ENCODE measurements around the gene CSTF3. TPM values are rescaled to one million over a fixed set of nuclear protein-coding genes. Genes with fewer than 3 reads are reported as not detected.
A peak's percentile ranks its signal among the peaks of the same experiment; 100 is the strongest.
"Not testable (repeated sequence)": the region's sequence is repeated elsewhere in the genome, so short reads cannot be mapped to it uniquely, and the experiment has no call there.

The CSTF3 gene
- total RNA-seq, 1 donor from 2014 or later = 17.9 TPM

DNA sequence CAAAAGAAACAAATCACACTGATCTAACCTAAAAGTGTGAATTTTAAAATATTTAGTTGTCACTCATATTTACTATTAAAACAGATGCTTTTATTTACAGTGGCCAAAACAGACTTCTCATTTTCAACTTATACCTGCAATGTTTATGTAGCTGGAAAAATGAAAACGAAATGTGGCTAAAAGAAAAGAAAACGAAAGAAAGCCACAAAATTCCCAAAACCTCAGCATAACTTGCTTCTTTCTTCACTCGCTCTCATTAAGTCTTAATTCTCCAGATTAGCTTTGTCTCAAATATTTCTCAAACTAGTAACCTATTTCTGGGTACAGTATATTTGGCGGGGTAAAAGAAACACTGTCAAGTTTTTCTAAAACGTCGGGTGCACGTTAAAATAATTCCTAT, 693 bp downstream of the CSTF3 start:
- peak overlapping the region; percentile 100 for H3K27ac Mint-ChIP-seq (ENCODE audit: unreplicated experiment)
- DNase-seq (ENCODE audit: low spot score) = no peak
- no peaks in the 10 kb centered on the region for H3K9me3 Mint-ChIP-seq (ENCODE audit: low read depth)
- peaks cover 52% of the 10 kb centered on the region for H3K4me1 Mint-ChIP-seq (ENCODE audit: low read depth)
- peak overlapping the region; percentile 97 for H3K4me3 Mint-ChIP-seq (ENCODE audit: unreplicated experiment)
- TF ChIP-seq, protein P1, sequence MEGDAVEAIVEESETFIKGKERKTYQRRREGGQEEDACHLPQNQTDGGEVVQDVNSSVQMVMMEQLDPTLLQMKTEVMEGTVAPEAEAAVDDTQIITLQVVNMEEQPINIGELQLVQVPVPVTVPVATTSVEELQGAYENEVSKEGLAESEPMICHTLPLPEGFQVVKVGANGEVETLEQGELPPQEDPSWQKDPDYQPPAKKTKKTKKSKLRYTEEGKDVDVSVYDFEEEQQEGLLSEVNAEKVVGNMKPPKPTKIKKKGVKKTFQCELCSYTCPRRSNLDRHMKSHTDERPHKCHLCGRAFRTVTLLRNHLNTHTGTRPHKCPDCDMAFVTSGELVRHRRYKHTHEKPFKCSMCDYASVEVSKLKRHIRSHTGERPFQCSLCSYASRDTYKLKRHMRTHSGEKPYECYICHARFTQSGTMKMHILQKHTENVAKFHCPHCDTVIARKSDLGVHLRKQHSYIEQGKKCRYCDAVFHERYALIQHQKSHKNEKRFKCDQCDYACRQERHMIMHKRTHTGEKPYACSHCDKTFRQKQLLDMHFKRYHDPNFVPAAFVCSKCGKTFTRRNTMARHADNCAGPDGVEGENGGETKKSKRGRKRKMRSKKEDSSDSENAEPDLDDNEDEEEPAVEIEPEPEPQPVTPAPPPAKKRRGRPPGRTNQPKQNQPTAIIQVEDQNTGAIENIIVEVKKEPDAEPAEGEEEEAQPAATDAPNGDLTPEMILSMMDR (IDR thresholded peaks at IDR 0.05) = no peak
- no peaks in the 10 kb centered on the region for H3K27me3 Mint-ChIP-seq (ENCODE audit: low read depth)
- peaks cover 3% of the 10 kb centered on the region for H3K36me3 Mint-ChIP-seq (ENCODE audit: low read depth)

DNA sequence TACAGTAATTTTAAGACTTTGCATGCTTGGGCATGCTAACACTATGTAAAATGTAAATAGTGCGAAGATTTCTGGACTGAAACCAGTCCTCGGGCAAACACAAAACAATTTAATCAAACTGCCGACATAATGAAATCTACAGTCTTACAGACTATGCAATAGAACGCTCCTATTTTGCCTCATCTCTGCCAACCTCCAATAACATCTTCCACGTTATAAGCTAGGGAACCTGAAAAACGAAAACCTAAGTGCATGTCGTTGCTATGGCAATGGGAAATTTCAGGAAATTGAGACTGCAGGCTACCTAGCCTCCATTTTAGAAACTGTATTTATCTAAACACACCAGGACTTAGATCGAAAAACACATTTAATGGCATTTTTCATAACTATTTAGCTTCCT, 1.1 kb downstream of the CSTF3 start:
- Mint-ChIP-seq H3K36me3 (ENCODE audit: low read depth) (peaks cover 3% of the 10 kb centered on the region), H3K27ac (ENCODE audit: unreplicated experiment) (peak overlapping the region; percentile 100), H3K4me3 (ENCODE audit: unreplicated experiment) (peak overlapping the region; percentile 97), H3K4me1 (ENCODE audit: low read depth) (peaks cover 55% of the 10 kb centered on the region), H3K27me3 (ENCODE audit: low read depth) (no peaks in the 10 kb centered on the region), H3K9me3 (ENCODE audit: low read depth) (no peaks in the 10 kb centered on the region)
- no peak for DNase-seq (ENCODE audit: low spot score)
- TF ChIP-seq, protein P1 (IDR thresholded peaks at IDR 0.05) = no peak

DNA sequence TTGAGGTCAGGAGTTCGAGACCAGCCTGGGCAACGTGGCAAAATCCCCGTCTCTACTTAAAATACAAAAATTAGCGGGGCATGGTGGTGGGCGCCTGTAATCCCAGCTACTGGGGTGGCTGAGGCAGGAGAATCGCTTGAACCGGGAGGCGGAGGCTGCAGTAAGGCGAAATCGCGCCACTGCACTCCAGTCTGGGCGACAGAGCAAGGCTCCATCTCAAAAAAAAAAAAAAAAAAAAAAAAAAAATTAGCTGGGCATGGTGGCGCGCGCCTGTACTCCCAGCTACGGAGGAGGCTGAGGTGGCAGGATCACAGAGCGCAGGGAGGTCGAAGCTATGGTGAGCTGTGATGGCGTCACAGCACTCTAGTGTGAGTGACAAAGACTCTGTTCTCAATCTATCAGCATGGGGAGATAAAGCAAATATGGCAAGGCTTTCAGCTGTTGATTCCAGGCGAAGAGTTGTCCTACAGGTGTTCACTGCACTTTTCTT, 1.9 kb downstream of the CSTF3 start:
- H3K27ac Mint-ChIP-seq (ENCODE audit: unreplicated experiment) = peak overlapping the region; percentile 100
- peaks cover 55% of the 10 kb centered on the region for H3K4me1 Mint-ChIP-seq (ENCODE audit: low read depth)

DNA sequence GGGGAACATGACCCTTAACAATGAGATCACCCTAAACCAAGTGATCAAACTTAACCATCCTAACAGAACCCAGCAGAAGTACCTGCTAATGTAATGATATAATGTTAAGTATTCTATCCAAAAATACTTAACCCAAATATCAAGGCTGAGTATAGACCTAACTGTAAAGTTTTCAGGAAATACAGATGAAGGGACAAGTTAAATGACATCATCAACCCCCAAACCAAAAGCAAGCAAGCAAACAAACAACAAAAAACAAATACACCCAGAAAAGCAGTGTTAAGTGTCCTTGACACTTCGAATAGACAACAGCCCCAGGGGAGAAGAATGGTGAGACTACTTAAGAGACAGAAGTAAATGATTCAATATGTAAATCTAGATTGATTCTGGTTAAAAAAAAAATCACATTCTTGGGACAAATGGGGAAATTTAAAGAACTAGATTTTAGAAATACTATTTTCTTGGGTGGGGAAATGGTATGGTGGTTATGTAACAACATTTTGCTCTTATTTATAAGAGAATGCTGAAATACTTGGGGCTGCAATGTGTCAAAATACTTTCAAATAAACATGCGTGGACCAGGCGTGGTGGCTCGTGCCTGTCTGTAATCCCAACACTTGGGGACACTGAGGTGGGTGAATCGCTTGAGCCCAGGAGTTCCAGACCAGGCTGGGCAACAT, 2.5 kb downstream of the CSTF3 start:
- Mint-ChIP-seq H3K4me3 (ENCODE audit: unreplicated experiment) (peak overlapping the region; percentile 47), H3K9me3 (ENCODE audit: low read depth) (no peaks in the 10 kb centered on the region), H3K4me1 (ENCODE audit: low read depth) (peaks cover 55% of the 10 kb centered on the region), H3K36me3 (ENCODE audit: low read depth) (peaks cover 3% of the 10 kb centered on the region), H3K27me3 (ENCODE audit: low read depth) (no peaks in the 10 kb centered on the region), H3K27ac (ENCODE audit: unreplicated experiment) (peak overlapping the region; percentile 78)
- TF ChIP-seq, protein P1 (IDR thresholded peaks at IDR 0.05) = no peak
- DNase-seq (ENCODE audit: low spot score) = no peak

More for the DNA sequence above, 1.9 kb downstream of the CSTF3 start:
- not testable (repeated sequence) for H3K9me3 Mint-ChIP-seq (ENCODE audit: low read depth); DNase-seq (ENCODE audit: low spot score); H3K36me3 Mint-ChIP-seq (ENCODE audit: low read depth); H3K27me3 Mint-ChIP-seq (ENCODE audit: low read depth)
- H3K4me3 Mint-ChIP-seq (ENCODE audit: unreplicated experiment) = peak overlapping the region; percentile 97

DNA sequence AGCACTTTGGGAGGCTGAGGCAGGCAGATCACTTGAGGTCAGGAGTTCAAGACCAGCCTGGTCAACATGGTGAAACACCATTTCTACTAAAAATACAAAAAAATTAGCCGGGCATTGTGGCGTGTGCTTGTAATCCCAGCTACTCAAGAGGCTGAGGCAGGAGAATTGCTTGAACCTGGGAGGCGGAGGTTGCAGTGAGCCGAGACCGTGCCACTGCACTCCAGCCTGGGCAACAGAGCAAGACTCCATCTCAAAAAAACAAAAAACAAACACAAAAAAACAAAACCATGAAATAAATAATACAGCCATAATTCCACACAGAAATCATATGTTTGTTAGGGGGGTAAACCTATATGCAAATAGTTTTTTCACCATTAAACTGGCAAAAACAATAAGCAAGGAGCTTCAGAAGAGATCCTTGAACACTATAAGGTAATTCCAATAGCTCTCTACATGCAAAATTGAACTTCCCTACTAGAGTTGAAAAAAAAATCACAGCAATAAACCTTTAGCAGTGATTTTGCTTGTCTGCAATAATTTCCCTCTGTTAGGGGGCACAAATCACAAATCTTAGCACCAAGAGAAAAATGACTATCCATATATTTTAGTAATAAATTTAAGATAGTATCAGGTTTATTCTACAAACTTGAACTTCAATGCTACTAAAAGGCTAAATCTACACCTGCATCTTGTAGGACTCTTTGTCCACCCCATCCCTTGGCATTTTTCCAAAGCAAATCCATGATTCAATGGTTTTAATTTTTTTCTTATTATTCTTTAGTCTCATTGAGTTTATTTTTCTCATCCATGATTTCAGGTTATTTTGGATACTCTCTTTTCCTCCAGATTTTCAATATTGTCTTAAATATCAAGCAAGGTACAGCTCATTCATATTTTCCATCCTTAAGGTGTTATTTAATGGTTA, 3.9 kb downstream of the CSTF3 start:
- no peak overlapping the region for H3K4me3 Mint-ChIP-seq (ENCODE audit: unreplicated experiment)
- H3K4me1 Mint-ChIP-seq (ENCODE audit: low read depth) = peaks cover 52% of the 10 kb centered on the region
- peak overlapping the region; percentile 55 for H3K27ac Mint-ChIP-seq (ENCODE audit: unreplicated experiment)
- no peaks in the 10 kb centered on the region for H3K9me3 Mint-ChIP-seq (ENCODE audit: low read depth)
- no peak for DNase-seq (ENCODE audit: low spot score)
- H3K27me3 Mint-ChIP-seq (ENCODE audit: low read depth) = no peaks in the 10 kb centered on the region
- H3K36me3 Mint-ChIP-seq (ENCODE audit: low read depth) = peaks cover 3% of the 10 kb centered on the region
- TF ChIP-seq, protein P1 (IDR thresholded peaks at IDR 0.05) = no peak

Measured in chondrocyte (in vitro differentiated cells).